K562 (cell line): ENCODE measurements around the gene MRTFB. TPM values are rescaled to one million over a fixed set of nuclear protein-coding genes. Genes with fewer than 3 reads are reported as not detected.

Experiments used
- ATAC-seq: fragments of 200-7000 bp; cut with Tn5 transposase; 3 replicates; pipeline ENCODE4 v1.9.1; 2020; ENCODE audit warnings: moderate library complexity
- BruUV-seq: library from RNA; stranded (reverse); fragments of 400-500 nt; replicated peaks from 2 replicates; lab custom pipeline; 2021; lab: Mats Ljungman, UMichigan
- CTCF ChIA-PET: fragments of 300-600 bp; formaldehyde crosslinking; extraction: SDS; loops from one replicate; lab custom pipeline; 2021; ENCODE audit warnings: low intra/inter-chr PET ratio; lab: Yijun Ruan, JAX
- POLR2A ChIA-PET: fragments of 300-600, 350-650 bp; sonication (Branson Sonifier 250); formaldehyde crosslinking; extraction: SDS; loops from one replicate; lab custom pipeline; 2021; ENCODE audit warnings: antibody characterized with exemption, inconsistent platforms; lab: Yijun Ruan, JAX
- DNase-seq, 4 experiments: peaks; one replicate each; pipeline versions ENCODE4 v3.0.0 to v3.0.0-alpha.2; 2011 to 2018; ENCODE audit warnings: low spot score in 3 of 4, mixed read lengths in 3 of 4; ENCODE audit errors: extremely low read depth in 1 of 4
- FAIRE-seq: peaks from 2 replicates; lab custom pipeline; 2011; peaks lifted over from hg19 to GRCh38; lab: Jason Lieb, UNC
- H2AFZ ChIP-seq: 2 replicates; pipeline ENCODE4 v1.6.0; 2011; ENCODE audit warnings: low read depth, low read length, control low read depth, inconsistent platforms
- H3K27ac ChIP-seq: fragments of 200-600 bp; 3 replicates; pipeline ENCODE4 v1.8.0; 2011; ENCODE audit warnings: low read depth, mild to moderate bottlenecking, control low read depth, inconsistent platforms, low read length, moderate library complexity, mixed read lengths; ENCODE audit errors: extremely low read depth
- H3K27me3 ChIP-seq, 2 experiments: fragments of 300-600 bp in 1 of 2; 2 replicates in 1 of 2; 3 replicates in 1 of 2; pipeline versions ENCODE4 v1.6.0 to v1.8.0; 2011; ENCODE audit warnings: inconsistent platforms in 2 of 2, low read length in 2 of 2, mild to moderate bottlenecking in 1 of 2, mixed read lengths in 1 of 2, moderate library complexity in 1 of 2; ENCODE audit not compliant: control insufficient read depth in 2 of 2, insufficient read depth in 2 of 2
- H3K36me3 ChIP-seq: fragments of 300-600 bp; 3 replicates; pipeline ENCODE4 v1.8.0; 2011; ENCODE audit warnings: mild to moderate bottlenecking, low read length, inconsistent platforms; ENCODE audit not compliant: control insufficient read depth, insufficient read depth
- H3K4me1 ChIP-seq, 2 experiments: fragments of 200-600 bp in 1 of 2; replicated peaks in 1 of 2; 2 replicates in 1 of 2; 3 replicates in 1 of 2; pipeline versions ENCODE4 v1.5.1 to v1.8.0; 2011; ENCODE audit warnings: inconsistent platforms in 2 of 2, low read length in 2 of 2, mild to moderate bottlenecking in 1 of 2, mixed read lengths in 1 of 2, moderate library complexity in 1 of 2; ENCODE audit not compliant: control insufficient read depth in 2 of 2, insufficient read depth in 2 of 2
- H3K4me2 ChIP-seq: 2 replicates; pipeline ENCODE4 v1.6.1; 2011; ENCODE audit warnings: low read length, control low read depth, inconsistent platforms, mixed read lengths; ENCODE audit not compliant: insufficient read depth
- H3K4me3 ChIP-seq: fragments of 200-600 bp; sonication (generic), shearing (Covaris generic); 2 replicates; pipeline ENCODE4 v1.5.1; 2016; ENCODE audit warnings: control low read depth, inconsistent platforms
- H3K79me2 ChIP-seq: fragments of 200-600 bp; 3 replicates; pipeline ENCODE4 v1.8.0; 2011; ENCODE audit warnings: low read length, inconsistent platforms; ENCODE audit not compliant: control insufficient read depth, insufficient read depth
- H3K9ac ChIP-seq, 2 experiments: 2 replicates each; pipeline versions ENCODE4 v1.6.0 to v1.6.1; 2011; ENCODE audit warnings: low read depth in 2 of 2, low read length in 2 of 2, control low read depth in 1 of 2, inconsistent platforms in 1 of 2, mild to moderate bottlenecking in 1 of 2, mixed read lengths in 1 of 2; ENCODE audit not compliant: insufficient read depth in 1 of 2
- H3K9me1 ChIP-seq: one replicate; pipeline ENCODE4 v1.6.0; 2011; ENCODE audit warnings: inconsistent platforms, mild to moderate bottlenecking, low read length, moderate library complexity; ENCODE audit not compliant: control insufficient read depth, insufficient read depth
- H3K9me3 ChIP-seq: replicated peaks from 2 replicates; pipeline ENCODE4 v1.5.1; 2011; ENCODE audit warnings: low read depth, low read length, inconsistent platforms; ENCODE audit not compliant: control insufficient read depth, insufficient read depth
- H4K20me1 ChIP-seq: replicated peaks from 2 replicates; pipeline ENCODE4 v1.6.1; 2011; ENCODE audit warnings: low read length, inconsistent platforms, mixed read lengths; ENCODE audit not compliant: control insufficient read depth, insufficient read depth
- CBX2 ChIP-seq: fragments of 200-600 bp; sonication (generic); IDR thresholded peaks from one replicate; pipeline ENCODE4 v1.6.1; 2012; ENCODE audit warnings: mild to moderate bottlenecking, low read length, inconsistent platforms; ENCODE audit not compliant: insufficient read depth, poor library complexity, severe bottlenecking
- CC2D1A ChIP-seq: fragments of 450-650 bp; IDR thresholded peaks from 2 replicates; pipeline ENCODE4 v1.6.1; 2017; ENCODE audit warnings: mild to moderate bottlenecking
- E2F3 ChIP-seq: fragments of 250-450 bp; sonication (Bioruptor Pico); IDR thresholded peaks from 2 replicates; pipeline ENCODE4 v1.4.0; 2020; ENCODE audit warnings: mild to moderate bottlenecking
- KAT8 ChIP-seq: fragments of 450-650 bp; IDR thresholded peaks from 2 replicates; pipeline ENCODE4 v1.6.1; 2016; ENCODE audit warnings: low read depth, mild to moderate bottlenecking
- KDM2B ChIP-seq: fragments of 250-450 bp; sonication (Bioruptor Pico); IDR thresholded peaks from 2 replicates; pipeline ENCODE4 v1.8.0; 2021; ENCODE audit warnings: mild to moderate bottlenecking, moderate library complexity
- KHSRP ChIP-seq: fragments of 450-650 bp; IDR thresholded peaks from 2 replicates; pipeline ENCODE4 v1.6.1; 2017
- NR2C2 ChIP-seq, 2 experiments: fragments of 200-800 bp in 1 of 2; sonication (Bioruptor generic) in 1 of 2; sonication (generic) in 1 of 2; formaldehyde crosslinking in 1 of 2; IDR thresholded peaks; 2 replicates each; pipeline versions ENCODE4 v1.6.1 to v1.8.0; 2016 to 2022; ENCODE audit warnings: mild to moderate bottlenecking in 1 of 2, missing compliant biosample characterization in 1 of 2, missing genetic modification characterization in 1 of 2, missing genetic modification reagents in 1 of 2
- NR3C1 ChIP-seq: sonication (generic); formaldehyde crosslinking; IDR thresholded peaks from 2 replicates; pipeline ENCODE4 v1.8.1; 2022; ENCODE audit warnings: missing genetic modification reagents
- PCBP1 ChIP-seq: fragments of 200-400 bp; formaldehyde crosslinking; IDR thresholded peaks from 2 replicates; pipeline ENCODE4 v1.6.1; 2018; ENCODE audit warnings: mild to moderate bottlenecking, low read depth, low read length; ENCODE audit not compliant: poor library complexity, severe bottlenecking
- RUNX1 ChIP-seq: sonication (generic); IDR thresholded peaks from 2 replicates; pipeline ENCODE4 v1.6.1; 2016; ENCODE audit warnings: antibody characterized with exemption, low read depth
- THRAP3 ChIP-seq: fragments of 450-650 bp; IDR thresholded peaks from 2 replicates; pipeline ENCODE4 v1.6.1; 2016; ENCODE audit warnings: mild to moderate bottlenecking, inconsistent platforms, borderline replicate concordance
- ZNF3 ChIP-seq: fragments of 250-450 bp; sonication (Bioruptor Pico); IDR thresholded peaks from 2 replicates; pipeline ENCODE4 v1.5.0; 2021; ENCODE audit warnings: mild to moderate bottlenecking, moderate library complexity
- ZNF408 ChIP-seq: fragments of 250-450 bp; sonication (Bioruptor Pico); IDR thresholded peaks from 2 replicates; pipeline ENCODE4 v1.4.0; 2020; ENCODE audit warnings: low read depth, mild to moderate bottlenecking, moderate library complexity
- ZNF699 ChIP-seq: fragments of 250-450 bp; sonication (Bioruptor Pico); IDR thresholded peaks from 2 replicates; pipeline ENCODE4 v1.8.0; 2021; ENCODE audit warnings: mild to moderate bottlenecking, moderate library complexity; ENCODE audit not compliant: insufficient replicate concordance
- WGBS: fragments of 100-300 bp; shearing (Covaris generic); methylation state at CpG from one replicate; pipeline ENCODE4 v1.1.6; 2016; ENCODE audit warnings: low coverage, mixed read lengths; ENCODE audit not compliant: insufficient coverage; ENCODE audit errors: missing lambda C conversion rate; 5-methylcytosine and 5-hydroxymethylcytosine counted together
- in situ Hi-C: fragments of 300-500 bp; cut with MboI; formaldehyde crosslinking; loops from 4 replicates; pipeline ENCODE4 v1.15.0; 2018; ENCODE audit warnings: inconsistent platforms, mixed read lengths
- intact Hi-C: fragments of 100-400 bp; cut with micrococcal nuclease; formaldehyde crosslinking; loops from 2 replicates; pipeline ENCODE4 v1.14.2; 2022
- polyA plus RNA-seq, 8 experiments: library from polyadenylated mRNA; depleted of rRNA in 4 of 8; stranded (reverse) in 5 of 8; unstranded in 3 of 8; fragments of >200 nt; fragmentation: Nextera tagmentation in 2 of 8; fragmentation: Illumina TruSeq in 1 of 8; extraction: Ambion mirVana in 2 of 8; extraction: Trizol in 1 of 8; gene quantifications; 2 replicates each; pipeline versions ENCODE4 v1.2.1 to v1.2.3, GENCODE V29; 2011 to 2014; ENCODE audit warnings: inconsistent platforms in 1 of 8, missing spikeins in 1 of 8
- total RNA-seq, 7 experiments: library from RNA; depleted of rRNA in 6 of 7; stranded (reverse); fragments of >200 nt in 6 of 7; fragmentation: Illumina TruSeq in 2 of 7; extraction: Trizol in 2 of 7; gene quantifications; 2 replicates each; pipeline versions ENCODE4 v1.2.1 to v1.2.3, GENCODE V29; 2011 to 2021; ENCODE audit warnings: low replicate concordance in 1 of 7
- TF ChIP-seq, protein P1 (sequence below): fragments of 250-450 bp; sonication (Bioruptor Pico); IDR thresholded peaks from 2 replicates; pipeline ENCODE4 v1.5.0; 2021
- TF ChIP-seq, protein P2 (sequence below): fragments of 450-650 bp; IDR thresholded peaks from 2 replicates; pipeline ENCODE4 v1.6.1; 2016; ENCODE audit warnings: low read depth

Gene MRTFB
- total and polyA plus RNA-seq, 9 of the 15 experiments (the other 6 are each of a cell fraction or from before 2014, with no cell fraction given) = 2.2 to 12.7 (median 7.0) TPM

DNA sequence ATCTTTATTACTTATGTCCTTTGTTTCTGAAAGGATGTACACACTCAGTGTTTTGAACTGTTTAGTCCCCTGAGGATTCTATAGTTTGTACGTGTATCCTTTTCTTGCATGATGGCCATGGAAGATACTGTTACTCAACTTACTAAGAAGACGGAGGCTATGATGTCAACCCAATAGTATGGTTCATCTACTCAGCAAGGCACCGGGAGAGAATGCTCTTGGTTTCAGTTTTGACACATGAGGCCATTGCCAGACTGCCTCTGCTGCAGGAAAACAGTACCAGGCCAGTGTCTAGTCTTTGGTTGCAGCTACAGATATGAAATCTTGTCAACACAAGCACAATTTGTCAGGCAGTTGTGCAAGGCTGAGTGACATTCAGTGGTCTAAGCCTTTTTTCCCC is 134.5 kb downstream of the MRTFB start:
- Histone ChIP-seq H3K9me1 (no peaks in the 10 kb centered on the region), H3K27me3 (no peaks in the 10 kb centered on the region)
- DNase-seq (no peak), ATAC-seq (no peak)
- CTCF ChIA-PET = no interaction called here
- in situ Hi-C loops = no loop called here
- TF ChIP-seq CC2D1A = no peak
- TF ChIP-seq, protein P1, sequence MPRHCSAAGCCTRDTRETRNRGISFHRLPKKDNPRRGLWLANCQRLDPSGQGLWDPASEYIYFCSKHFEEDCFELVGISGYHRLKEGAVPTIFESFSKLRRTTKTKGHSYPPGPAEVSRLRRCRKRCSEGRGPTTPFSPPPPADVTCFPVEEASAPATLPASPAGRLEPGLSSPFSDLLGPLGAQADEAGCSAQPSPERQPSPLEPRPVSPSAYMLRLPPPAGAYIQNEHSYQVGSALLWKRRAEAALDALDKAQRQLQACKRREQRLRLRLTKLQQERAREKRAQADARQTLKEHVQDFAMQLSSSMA (CRISPR knock-in tag) = no peak
- no peak for TF ChIP-seq KDM2B (CRISPR knock-in tag)
- no peak for TF ChIP-seq CBX2
- TF ChIP-seq NR2C2 (CRISPR knock-in tag; IDR thresholded peaks at IDR 0.05) = no peak
- no peak for TF ChIP-seq NR2C2 (tag; IDR thresholded peaks at IDR 0.05)
- no peak for TF ChIP-seq KHSRP
- no peak for TF ChIP-seq ZNF408
- TF ChIP-seq ZNF3 (CRISPR knock-in tag) = no peak
- no peak for TF ChIP-seq RUNX1
- no peak for TF ChIP-seq KAT8
- no peak for TF ChIP-seq THRAP3
- no peak for TF ChIP-seq PCBP1
- TF ChIP-seq ZNF699 = no peak
- no peak for TF ChIP-seq E2F3
- TF ChIP-seq NR3C1 (CRISPR knock-in tag) = no peak
- TF ChIP-seq, protein P2, sequence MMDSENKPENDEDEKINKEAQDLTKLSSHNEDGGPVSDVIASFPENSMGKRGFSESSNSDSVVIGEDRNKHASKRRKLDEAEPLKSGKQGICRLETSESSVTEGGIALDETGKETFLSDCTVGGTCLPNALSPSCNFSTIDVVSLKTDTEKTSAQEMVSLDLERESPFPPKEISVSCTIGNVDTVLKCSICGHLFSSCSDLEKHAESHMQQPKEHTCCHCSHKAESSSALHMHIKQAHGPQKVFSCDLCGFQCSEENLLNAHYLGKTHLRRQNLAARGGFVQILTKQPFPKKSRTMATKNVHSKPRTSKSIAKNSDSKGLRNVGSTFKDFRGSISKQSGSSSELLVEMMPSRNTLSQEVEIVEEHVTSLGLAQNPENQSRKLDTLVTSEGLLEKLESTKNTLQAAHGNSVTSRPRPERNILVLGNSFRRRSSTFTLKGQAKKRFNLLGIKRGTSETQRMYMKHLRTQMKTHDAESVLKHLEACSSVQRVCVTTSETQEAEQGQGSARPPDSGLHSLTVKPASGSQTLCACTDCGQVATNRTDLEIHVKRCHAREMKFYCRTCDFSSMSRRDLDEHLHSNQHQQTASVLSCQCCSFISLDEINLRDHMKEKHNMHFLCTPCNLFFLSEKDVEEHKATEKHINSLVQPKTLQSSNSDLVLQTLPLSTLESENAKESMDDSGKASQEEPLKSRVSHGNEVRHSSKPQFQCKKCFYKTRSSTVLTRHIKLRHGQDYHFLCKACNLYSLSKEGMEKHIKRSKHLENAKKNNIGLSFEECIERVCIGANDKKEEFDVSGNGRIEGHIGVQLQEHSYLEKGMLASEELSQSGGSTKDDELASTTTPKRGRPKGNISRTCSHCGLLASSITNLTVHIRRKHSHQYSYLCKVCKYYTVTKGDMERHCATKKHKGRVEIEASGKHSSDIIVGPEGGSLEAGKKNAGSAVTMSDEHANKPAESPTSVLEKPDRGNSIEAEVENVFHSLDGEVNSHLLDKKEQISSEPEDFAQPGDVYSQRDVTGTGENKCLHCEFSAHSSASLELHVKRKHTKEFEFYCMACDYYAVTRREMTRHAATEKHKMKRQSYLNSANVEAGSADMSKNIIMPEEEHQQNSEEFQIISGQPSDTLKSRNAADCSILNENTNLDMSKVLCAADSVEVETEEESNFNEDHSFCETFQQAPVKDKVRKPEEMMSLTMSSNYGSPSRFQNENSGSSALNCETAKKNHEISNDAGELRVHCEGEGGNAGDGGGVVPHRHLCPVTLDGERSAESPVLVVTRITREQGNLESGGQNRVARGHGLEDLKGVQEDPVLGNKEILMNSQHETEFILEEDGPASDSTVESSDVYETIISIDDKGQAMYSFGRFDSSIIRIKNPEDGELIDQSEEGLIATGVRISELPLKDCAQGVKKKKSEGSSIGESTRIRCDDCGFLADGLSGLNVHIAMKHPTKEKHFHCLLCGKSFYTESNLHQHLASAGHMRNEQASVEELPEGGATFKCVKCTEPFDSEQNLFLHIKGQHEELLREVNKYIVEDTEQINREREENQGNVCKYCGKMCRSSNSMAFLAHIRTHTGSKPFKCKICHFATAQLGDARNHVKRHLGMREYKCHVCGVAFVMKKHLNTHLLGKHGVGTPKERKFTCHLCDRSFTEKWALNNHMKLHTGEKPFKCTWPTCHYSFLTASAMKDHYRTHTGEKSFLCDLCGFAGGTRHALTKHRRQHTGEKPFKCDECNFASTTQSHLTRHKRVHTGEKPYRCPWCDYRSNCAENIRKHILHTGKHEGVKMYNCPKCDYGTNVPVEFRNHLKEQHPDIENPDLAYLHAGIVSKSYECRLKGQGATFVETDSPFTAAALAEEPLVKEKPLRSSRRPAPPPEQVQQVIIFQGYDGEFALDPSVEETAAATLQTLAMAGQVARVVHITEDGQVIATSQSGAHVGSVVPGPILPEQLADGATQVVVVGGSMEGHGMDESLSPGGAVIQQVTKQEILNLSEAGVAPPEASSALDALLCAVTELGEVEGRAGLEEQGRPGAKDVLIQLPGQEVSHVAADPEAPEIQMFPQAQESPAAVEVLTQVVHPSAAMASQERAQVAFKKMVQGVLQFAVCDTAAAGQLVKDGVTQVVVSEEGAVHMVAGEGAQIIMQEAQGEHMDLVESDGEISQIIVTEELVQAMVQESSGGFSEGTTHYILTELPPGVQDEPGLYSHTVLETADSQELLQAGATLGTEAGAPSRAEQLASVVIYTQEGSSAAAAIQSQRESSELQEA = no peak
- TF ChIP-seq, all 486 proteins: peak for 0
- Histone ChIP-seq H3K4me2 (no peak overlapping the region), H3K36me3 (no peaks in the 10 kb centered on the region), H3K79me2 (no peaks in the 10 kb centered on the region), H3K4me1 (no peaks in the 10 kb centered on the region), H2AFZ (no peak overlapping the region), H4K20me1 (no peaks in the 10 kb centered on the region), H3K27ac (no peak overlapping the region), H3K9ac (no peak overlapping the region), H3K9me3 (no peaks in the 10 kb centered on the region), H3K4me3 (no peak overlapping the region)
- POLR2A ChIA-PET = interaction anchor here (1.1 kb wide), 1 partner anchor 12 kb away, joined by 3 read pairs; no protein-coding TSS in a partner anchor
- 48% methylated on average over 3 of the region's 3 CpGs for WGBS
- intact Hi-C loops = no loop called here
- FAIRE-seq = no peak
- no TSS peak for BruUV-seq
